ENCODE measurements around the gene IFI44L.

The IFI44L gene

DNA sequence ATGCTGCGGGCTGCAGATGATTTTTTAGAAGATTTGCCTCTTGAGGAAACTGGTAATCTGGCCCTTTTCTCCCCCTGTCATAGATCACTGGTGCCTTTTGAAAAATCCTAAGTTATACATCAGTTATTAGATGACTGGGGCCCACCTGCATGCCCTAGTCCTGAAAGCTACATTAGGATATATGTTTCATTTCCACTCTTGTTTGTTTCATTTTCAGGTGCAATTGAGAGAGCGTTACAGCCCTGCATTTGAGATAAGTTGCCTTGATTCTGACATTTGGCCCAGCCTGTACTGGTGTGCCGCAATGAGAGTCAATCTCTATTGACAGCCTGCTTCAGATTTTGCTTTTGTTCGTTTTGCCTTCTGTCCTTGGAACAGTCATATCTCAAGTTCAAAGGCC, 21.3 kb downstream of the IFI44L start:
- no peak for DNase-seq (ENCODE audit: low read depth in 2 of 2)

DNA sequence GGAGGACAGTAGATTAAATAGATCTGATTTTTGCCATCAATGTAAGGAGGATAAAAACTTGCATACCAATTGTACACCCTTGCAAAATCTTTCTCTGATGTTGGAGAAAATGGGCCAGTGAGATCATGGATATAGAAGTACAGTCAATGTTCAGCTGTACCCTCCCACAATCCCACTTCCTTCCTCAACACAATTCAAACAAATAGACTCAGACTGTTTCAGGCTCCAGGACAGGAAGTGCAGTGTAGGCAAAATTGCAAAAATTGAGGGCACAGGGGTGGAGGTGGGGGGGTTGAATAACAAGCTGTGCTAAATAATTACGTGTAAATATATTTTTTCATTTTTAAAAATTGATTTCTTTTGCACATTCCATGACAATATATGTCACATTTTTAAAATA, 25.5 kb downstream of the IFI44L start:
- no peak for DNase-seq (ENCODE audit: low read depth in 2 of 2)

DNA sequence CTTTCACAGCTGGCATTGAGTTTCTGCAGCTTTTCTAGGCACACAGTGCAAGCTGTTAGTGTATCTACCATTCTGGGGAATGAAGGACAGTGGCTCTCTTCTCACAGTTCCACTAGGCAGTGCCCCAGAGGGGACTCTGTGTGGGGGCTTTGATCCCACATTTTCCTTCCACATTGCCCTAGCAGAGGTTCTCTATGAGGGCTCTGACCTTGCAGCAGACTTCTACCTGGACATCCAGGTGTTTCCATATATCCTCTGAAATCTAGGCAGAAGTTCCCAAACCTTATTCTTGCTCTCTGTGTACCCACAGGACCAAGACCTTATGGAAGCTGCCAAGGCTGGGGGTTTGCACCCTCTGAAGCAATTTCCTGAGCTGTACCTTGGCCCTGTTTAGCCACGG, 27.0 kb downstream of the IFI44L start:
- DNase-seq (ENCODE audit: low read depth in 2 of 2), result no peak

DNA sequence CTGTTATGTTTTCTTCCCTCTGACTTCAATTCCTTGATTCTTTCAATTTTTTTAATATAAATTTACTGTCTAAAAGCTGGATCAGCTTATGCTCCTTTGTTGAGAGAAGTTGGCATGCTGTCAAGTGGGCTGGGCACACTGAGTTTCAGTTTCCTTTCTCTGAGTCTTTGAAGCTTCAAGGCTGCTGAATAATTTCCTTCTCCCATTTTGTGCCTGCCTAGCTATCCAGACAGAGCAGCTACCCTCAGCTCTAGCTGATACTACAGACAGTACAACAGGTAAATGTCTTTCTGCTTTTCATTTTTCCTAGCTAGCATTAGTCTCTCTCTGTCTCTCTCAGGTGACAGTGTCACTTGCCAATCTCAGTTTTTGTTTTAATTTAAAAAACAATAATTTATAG, 29.4 kb downstream of the IFI44L start, which contains the start of gene IFI44:
Gene IFI44 (plus strand): TSS at position 204 of the 400 bp plus-strand sequence. CDS start 365 bp downstream, outside the sequence.
- DNase-seq (ENCODE audit: low read depth in 2 of 2), result peak; percentile 67 to 72

DNA sequence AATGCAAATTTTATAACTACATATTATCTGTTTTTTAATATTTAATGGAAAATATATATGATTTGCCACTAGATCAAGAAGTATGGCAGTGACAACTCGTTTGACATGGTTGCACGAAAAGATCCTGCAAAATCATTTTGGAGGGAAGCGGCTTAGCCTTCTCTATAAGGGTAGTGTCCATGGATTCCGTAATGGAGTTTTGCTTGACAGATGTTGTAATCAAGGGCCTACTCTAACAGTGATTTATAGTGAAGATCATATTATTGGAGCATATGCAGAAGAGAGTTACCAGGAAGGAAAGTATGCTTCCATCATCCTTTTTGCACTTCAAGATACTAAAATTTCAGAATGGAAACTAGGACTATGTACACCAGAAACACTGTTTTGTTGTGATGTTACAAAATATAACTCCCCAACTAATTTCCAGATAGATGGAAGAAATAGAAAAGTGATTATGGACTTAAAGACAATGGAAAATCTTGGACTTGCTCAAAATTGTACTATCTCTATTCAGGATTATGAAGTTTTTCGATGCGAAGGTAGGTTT, 29.9 kb downstream of the IFI44L start:
- DNase-seq (ENCODE audit: low read depth in 2 of 2), result no peak

DNA sequence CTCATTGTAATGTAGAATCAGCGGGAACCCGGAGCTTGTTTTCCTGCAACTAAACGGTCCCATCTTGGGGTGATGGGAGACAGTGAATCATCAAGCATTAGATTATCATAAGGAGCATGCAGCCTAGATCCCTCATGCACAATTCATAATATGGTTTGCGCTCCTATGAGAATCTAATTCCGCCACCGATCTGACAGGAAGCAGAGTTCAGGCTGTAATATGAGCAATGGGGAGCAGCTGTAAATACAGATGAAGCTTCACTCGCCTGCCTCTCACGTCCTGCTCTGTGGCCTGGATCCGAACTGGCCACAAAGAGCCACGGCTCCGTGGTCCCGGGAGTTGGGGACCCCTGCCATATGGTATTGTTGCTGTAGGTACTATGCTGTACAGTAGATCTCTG, 31.0 kb downstream of the IFI44L start:
- DNase-seq (ENCODE audit: low read depth in 2 of 2), result peak; percentile 56

DNA sequence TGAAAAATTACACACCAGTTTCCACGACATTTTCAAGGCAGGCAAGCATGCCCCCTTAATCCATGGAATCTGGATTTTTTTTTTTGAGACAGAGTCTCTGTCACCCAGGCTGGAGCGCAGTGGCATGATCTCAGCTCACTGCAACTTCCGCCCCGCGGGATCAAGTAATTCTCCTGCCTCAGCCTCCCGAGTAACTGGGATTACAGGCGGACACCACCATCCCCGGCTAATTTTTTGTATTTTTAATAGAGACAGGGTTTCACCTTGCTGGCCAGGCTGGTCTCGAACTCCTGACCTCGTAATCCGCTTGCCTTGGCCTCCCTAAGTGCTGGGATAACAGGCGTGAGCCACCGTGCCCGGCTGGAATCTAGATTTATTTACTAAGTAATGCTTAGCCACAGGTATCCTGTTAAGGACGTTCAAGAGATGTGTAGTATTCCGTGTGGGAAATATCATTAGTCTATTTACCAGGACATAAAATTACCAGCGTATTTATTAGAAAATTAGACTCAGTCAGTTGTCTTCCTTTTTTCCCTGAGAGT, 31.8 kb downstream of the IFI44L start:
- DNase-seq (ENCODE audit: low read depth in 2 of 2), result no peak

DNA sequence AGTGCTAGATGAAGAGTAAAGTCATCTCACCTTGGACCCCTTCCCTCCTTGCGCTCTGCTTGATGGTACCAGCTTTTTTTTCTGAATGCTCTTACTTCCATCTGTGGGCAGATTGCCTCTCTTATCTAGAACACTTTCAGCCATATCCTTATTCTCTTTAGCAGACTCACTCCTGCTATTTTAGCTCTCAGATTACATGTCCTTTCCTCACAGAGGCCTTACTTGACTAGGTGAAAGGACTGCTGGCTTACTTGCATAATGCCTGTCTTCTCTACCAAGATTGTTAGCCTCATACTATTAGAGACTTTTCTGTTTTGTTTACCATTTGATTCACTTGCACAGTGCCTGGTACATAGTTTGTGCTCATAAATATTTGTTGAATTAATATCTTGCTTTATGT, 38.7 kb downstream of the IFI44L start:
- DNase-seq (ENCODE audit: low read depth in 2 of 2), result no peak

DNA sequence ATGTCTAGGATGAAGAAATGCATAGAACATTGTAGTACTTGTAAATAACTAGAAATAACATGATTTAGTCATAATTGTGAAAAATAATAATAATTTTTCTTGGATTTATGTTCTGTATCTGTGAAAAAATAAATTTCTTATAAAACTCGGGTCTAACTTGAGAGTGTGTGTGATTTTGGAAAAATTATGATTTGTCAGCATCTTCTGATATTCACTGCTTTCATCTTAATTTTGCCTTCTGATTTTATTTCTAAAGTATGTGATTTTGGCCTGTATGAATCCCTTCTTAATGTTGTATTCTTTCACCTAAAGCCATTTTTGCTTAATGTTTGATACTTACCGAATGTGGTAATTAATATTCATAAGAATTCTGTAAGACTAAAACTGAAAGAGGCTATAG, 43.7 kb downstream of the IFI44L start:
- DNase-seq (ENCODE audit: low read depth in 2 of 2), result no peak

DNA sequence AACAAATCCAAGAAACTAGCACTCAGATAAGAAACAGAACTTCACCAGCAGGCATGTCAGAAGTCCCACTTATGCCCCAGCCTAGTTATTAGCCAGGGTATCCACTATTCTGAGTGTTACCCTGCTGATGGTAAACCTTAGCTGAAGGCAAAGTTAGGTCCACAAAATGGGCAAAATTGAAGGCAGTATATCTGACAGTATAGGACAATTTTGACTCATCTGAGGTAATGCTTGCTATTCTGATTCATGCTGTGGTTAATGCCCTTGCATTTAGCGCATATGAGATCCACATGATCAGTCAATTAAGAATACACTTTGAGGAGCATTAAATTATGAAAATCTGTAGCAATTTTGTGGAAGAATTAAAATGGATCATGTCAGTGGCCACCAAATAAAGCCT, 44.5 kb downstream of the IFI44L start:
- no peak for DNase-seq (ENCODE audit: low read depth in 2 of 2)

DNA sequence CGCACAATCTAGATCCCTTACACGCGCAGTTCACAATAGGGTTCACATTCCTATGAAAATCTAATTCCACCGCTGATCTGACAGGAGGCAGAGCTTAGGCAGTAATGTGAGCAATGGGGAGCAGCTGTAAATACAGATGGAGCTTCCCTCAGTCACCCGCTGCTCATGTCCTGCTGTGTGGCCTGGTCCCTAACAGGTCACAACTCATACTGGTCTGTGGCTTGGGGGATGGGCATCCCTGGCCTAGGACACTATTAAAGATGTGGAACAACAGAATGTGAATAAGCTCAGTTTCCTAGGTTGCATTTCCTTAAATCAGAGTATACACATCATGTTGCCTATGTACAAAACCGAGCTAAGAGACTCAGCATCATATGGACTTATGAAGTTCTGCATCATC, 45.6 kb downstream of the IFI44L start:
- DNase-seq (ENCODE audit: low read depth in 2 of 2), result no peak

DNA sequence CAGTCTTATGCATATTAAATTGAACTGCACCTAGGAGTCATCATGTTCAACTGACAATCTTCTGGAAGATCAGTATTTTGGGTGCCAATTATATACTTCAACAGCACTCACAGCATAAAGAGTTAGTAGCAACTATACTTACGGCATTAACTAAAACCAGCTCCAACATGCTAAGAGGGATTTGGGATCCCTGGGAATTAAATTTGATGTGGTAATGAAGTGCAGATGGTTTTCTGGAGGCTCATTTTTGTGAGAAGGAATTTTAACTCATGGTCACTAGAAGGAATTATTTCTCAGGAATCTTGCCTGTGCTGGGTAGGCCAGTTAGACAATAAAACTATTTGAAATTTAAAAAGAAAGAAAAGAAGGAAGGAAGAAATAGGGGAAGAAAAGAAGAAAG, 47.7 kb downstream of the IFI44L start:
- DNase-seq (ENCODE audit: low read depth in 2 of 2), result peak in 1 of 2 experiments; percentile 11

DNA sequence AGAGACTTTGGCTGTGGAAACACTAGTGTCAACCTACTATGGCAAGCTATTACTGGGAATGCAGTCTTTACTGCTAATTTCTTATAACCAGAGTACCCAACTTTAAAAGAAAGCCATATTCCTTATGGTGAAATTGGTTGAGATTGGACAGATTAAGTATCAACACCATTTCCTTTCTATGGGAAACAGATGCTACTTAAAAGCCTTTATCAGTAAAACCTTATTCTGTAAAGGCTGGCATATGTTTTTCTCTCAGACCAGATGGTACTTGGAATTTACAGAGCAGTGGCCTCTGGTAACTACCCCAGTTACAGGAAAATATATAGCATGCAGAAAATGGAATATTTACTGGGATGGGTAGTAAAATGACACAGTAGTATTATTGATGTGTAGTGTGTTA, 48.2 kb downstream of the IFI44L start:
- DNase-seq (ENCODE audit: low read depth in 2 of 2), result no peak

DNA sequence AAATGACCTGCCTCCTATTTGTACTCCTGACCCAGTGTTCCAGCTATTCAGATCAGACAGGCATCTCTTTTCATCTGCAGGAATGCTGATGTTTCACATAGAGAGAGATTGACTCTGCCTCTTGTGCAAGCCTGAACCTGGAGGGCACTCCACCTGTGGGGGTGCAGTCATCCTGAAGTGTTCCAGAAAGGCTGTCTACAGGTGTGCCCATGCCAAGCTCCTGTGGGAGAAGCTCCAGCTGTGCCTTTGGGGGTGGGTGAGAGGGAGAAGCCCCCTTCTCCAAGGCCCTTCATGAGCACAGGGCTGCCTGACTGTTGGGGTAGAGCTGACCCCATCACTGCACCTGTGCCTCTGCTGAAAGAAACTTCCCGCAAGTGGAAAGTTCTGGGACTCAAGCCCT, 52.2 kb downstream of the IFI44L start:
- no peak for DNase-seq (ENCODE audit: low read depth in 2 of 2)

DNA sequence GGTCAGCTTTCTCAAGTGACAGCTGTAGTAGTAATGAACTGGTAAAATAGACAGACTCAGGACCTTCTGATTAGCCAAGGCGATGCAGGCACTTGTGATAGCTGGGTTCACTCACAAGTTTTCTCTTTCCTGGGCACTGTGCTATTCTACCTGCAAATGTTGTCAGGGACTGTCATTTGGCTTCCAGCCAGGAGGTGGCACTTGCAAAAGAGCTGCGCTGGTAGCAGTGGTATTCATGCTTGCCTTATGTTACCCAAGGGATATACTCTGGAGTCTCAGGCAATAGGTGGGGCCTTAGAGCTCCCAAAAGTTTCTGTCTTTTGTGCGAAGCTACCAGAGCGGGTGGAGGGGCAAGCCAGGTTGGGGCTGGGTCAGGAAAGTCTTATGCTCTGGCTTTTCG, 52.9 kb downstream of the IFI44L start:
- no peak for DNase-seq (ENCODE audit: low read depth in 2 of 2)

DNA sequence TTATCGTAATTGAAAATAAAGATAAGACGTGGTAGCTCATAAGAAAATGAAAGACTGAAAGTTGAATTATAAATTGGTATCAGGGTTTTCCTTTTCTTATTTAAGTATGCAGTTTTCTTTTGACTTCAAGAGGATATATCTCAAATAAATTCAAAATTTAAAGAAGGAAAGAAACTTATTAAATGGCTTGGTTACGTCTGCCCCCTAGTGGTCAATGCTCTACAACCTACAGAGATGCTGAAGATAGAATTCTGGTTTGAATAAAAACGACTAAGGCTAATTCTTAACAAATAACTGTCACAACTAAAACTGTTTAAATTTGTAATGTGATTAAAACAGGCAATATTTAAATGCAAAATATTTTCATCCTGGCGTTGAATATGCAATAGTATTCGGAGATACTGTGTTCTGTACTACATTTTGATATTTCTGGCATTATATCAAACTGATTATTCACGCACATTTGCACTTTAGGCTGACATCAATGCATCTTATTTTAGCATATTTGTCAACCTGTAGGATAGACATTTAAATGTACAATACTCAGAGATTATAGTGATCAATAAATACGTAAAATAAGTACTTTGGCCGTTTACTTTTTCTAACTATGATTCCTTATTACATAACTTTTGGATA, 56.2 kb downstream of the IFI44L start:
- peak; percentile 44 to 46 for DNase-seq (ENCODE audit: low read depth in 2 of 2)

DNA sequence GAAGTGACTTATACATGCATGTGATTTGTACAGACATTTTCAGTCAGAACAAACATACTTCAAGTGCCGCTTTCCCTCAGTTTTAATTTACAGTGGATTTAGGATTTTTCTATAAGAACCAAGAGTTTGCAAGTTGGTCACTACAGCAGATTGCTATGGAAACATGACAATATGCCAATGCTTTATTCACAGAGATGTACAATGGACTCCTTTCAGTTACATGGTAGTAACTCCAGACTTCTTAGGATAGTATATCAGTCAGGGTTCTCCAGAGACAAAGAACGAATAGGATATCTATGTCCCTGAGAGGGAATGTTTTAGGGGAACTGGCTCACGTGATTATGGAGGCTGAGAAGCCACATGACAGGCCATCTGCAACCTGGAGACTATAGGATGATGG, 56.7 kb downstream of the IFI44L start:
- no peak for DNase-seq (ENCODE audit: low read depth in 2 of 2)

DNA sequence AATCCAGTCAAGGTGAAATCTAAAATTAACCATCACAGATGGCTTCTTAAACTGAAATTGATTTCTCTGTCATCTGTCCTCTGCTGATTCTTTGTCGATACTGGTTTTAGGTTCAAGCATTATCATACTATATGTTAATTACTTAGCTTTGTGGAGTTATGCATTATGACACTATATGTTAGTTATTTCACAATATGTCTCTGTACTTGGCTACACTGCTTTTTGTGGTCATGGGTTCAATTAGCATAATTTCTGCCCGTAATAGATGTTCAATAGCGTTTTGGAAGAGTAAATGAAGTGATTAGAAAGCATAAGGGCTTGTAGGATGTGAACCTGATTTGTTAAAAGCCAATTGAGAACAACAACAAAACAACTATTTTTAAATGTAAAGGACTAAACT, 57.5 kb downstream of the IFI44L start:
- no peak for DNase-seq (ENCODE audit: low read depth in 2 of 2)

DNA sequence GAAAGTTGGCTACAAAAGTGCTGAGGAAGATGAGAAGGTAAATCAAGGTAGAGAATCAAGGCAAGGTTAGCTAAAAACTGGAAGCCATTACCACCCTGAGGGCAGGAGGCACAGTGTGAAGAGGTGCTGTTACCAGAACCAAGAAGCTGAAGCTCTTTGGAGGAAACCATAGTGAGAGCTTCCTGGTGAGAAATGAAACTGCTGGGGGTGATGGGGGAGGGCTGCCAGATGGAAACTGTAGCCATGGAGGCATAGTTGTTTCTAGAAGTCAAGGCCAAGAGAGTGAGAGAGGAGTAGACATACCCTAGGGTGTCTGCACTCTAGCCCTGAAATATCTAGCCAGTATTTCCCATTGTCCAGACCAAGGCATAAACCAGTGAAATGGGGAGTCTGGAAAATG, 58.1 kb downstream of the IFI44L start:
- DNase-seq (ENCODE audit: low read depth in 2 of 2), result no peak

DNA sequence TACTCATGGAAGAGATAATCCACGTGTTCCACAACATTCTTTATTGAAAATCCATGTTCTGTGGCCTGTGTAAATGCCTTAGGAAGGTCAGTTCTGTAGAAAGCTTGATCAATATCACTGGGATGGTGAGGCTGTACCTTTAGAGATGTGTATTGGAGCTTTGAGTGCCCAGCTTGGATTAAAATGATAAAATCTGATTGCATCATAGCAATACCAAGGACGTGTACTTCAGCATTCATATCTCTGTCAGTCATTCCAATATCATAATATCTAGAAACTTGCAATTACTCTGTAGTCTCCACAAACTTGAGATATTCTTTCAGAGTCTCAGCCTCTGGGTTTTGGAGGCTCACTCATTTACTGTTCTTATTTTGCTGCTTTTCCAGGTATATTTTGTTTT, 61.0 kb downstream of the IFI44L start:
- no peak for DNase-seq (ENCODE audit: low read depth in 2 of 2)

DNA sequence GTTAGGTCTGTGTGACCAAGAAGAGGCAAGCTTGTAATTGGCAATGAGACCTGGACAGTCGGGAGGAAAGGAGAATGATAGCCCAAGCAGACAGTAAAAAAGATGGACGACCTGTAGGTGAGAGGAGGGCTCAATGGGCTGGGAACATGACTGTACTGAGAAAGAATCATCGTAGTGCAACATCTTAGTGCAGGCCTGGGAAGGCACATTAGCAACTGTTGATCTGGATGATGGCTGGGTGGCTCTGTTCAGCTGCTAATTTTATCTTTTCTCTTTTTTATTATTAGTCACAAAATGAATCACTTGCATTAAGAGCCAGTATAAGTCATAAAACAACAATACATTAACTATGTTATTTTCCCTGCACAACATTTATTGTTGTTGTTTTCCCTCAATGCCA, 62.2 kb downstream of the IFI44L start:
- DNase-seq (ENCODE audit: low read depth in 2 of 2), result no peak

DNA sequence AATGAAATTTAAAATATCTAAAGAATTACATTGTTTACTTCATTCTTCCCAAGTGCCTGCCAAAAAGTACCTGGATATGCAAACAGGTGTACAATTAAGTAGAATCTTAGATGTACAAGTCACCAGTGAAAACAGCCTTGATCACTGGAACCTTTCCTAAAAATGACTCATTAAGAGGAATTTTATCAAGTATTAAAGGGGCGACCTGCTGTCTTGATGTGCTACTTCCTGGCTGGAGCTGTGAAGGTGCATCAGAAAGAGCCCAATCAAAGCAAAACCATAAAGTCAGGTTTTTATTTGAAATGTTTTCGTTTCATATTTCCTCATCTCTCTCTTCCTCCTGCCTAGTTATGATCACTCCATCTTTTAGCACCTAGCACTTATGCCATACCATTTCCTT, 62.8 kb downstream of the IFI44L start:
- no peak for DNase-seq (ENCODE audit: low read depth in 2 of 2)

DNA sequence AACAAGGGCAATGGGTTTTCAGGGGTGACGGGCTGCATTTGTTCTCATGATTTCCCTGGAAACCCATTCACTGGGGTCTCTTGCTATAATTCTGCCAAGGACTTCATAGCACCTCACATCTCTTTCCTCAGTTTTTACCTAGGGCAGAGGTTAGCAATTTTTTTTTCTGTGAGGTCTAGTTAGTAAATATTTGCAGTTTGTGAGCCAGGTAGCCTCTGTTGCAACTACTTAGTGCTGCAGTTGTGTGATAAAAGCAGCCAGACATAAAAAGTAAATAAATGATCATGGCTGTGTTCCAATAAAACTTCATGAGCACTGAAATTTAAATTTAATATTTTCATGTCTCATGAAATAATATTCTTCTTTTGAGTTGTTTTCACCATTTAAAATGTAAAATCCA, 67.1 kb downstream of the IFI44L start:
- no peak for DNase-seq (ENCODE audit: low read depth in 2 of 2)

DNA sequence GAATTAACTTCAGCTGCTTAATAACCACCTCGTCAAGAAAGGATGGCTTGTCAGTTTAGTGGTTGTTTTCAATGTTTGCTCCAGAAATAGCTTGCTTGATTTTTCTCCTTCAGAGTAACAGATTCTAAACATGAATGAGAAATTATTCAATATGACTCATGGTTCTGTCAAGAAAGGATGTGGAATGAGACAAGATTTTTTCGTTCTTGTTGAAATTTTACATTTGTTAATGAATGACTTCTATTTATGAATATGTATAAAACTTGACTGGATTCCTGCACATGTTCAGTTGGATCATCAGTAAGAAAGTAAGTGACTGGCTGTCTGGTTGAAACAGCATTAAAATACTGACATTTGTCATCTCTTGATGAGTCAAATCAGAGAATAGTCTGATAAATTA, 67.7 kb downstream of the IFI44L start:
- DNase-seq (ENCODE audit: low read depth in 2 of 2), result peak; percentile 16 to 17

All from fibroblast of skin of left quadriceps (primary cell).